ENCODE measurements around the gene GYG2.
A peak's percentile ranks its signal among the peaks of the same experiment; 100 is the strongest.
"Not testable (repeated sequence)": the region's sequence is repeated elsewhere in the genome, so short reads cannot be mapped to it uniquely, and the experiment has no call there.

The GYG2 gene

GRCh38 chrX:2804106-2804843 is 24.5 kb upstream of the GYG2 start:
- H3K36me3 ChIP-seq (ENCODE audit: low read depth); H3K27ac ChIP-seq (ENCODE audit: poor library complexity, severe bottlenecking); H3K4me1 ChIP-seq (ENCODE audit: insufficient read depth, poor library complexity, severe bottlenecking); H3K27me3 ChIP-seq (ENCODE audit: insufficient read depth, poor library complexity, severe bottlenecking); H3K4me3 ChIP-seq (ENCODE audit: severe bottlenecking); ATAC-seq (ENCODE audit: low read depth); H3K9me3 ChIP-seq (ENCODE audit: severe bottlenecking); DNase-seq (ENCODE audit: low spot score): not testable (repeated sequence)

DNA sequence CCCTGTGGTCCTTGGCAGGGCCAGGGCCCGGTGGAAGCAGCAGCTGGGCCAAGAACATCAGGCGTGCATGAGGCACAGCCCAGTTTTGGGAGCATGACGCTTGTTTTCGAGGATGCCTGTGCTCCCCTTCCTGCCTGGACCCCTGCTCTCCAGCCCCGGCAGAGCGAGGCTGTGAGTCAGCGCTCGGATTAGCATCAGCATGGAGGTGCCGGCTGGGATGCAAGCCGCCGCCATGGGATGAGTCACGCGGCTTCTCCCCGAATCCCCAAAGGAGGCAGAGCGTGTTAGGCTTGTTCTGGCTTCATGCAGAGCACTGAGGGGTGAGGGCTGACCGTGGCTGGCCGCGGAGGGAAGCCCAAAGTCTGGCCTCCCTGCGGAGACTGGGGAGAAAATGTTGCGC is 23.9 kb upstream of the GYG2 start:
- not testable (repeated sequence) for H3K27ac ChIP-seq (ENCODE audit: poor library complexity, severe bottlenecking); H3K9me3 ChIP-seq (ENCODE audit: severe bottlenecking); H3K36me3 ChIP-seq (ENCODE audit: low read depth); H3K4me3 ChIP-seq (ENCODE audit: severe bottlenecking); H3K27me3 ChIP-seq (ENCODE audit: insufficient read depth, poor library complexity, severe bottlenecking); H3K4me1 ChIP-seq (ENCODE audit: insufficient read depth, poor library complexity, severe bottlenecking); DNase-seq (ENCODE audit: low spot score); ATAC-seq (ENCODE audit: low read depth)

GRCh38 chrX:2811271-2811670 is 17.5 kb upstream of the GYG2 start:
- Histone ChIP-seq H3K27ac (ENCODE audit: poor library complexity, severe bottlenecking) (no peak overlapping the region), H3K36me3 (ENCODE audit: low read depth) (no peaks in the 10 kb centered on the region)

DNA sequence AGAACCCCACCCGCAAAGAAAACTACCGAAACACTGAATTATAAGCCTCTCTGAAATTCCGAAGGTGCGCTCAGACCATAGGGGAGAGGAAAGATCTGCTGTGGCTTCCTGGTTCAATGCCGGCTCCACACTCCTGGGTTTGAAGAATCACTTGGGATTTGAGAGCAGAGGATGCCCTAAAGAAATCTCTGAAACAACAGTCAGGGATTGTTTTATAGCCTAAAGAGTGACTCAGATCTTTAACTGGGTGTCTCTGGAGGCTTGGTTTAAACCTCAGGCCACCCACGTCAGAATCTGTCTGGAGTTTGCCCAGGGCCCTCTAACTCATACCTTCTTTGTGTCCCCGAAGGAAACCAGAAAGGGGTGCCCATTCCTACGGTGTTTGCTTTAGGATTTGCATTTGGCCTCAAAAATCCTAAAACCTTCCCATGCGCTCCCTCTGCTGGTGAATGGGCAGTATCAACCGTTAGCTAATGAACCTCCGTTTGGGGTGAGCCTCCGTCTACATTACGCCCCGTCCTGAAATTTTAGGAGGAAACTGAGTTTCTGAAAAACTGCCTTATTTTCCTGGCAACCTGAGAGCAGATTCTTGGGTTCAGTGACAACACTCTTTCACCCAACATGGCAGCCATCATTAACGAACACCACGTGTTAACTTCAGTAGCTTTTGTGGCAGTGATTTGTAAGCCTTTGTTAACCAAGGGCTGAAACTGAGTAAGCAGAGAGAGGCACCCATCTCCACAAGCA is 16.4 kb upstream of the GYG2 start:
- not testable (repeated sequence) for H3K36me3 ChIP-seq (ENCODE audit: low read depth); DNase-seq (ENCODE audit: low spot score); H3K4me3 ChIP-seq (ENCODE audit: severe bottlenecking); H3K4me1 ChIP-seq (ENCODE audit: insufficient read depth, poor library complexity, severe bottlenecking); H3K9me3 ChIP-seq (ENCODE audit: severe bottlenecking); H3K27me3 ChIP-seq (ENCODE audit: insufficient read depth, poor library complexity, severe bottlenecking)
- TF ChIP-seq CTCF (IDR thresholded peaks at IDR 0.05; ENCODE audit: poor library complexity, severe bottlenecking): peak; percentile 59
- ATAC-seq (ENCODE audit: low read depth): peak; percentile 91
- peak overlapping the region; percentile 26 for H3K27ac ChIP-seq (ENCODE audit: poor library complexity, severe bottlenecking)

More at GRCh38 chrX:2811271-2811670, 17.5 kb upstream of the GYG2 start:
- ATAC-seq (ENCODE audit: low read depth) (no peak), DNase-seq (ENCODE audit: low spot score) (no peak)
- no peaks in the 10 kb centered on the region for H3K9me3 ChIP-seq (ENCODE audit: severe bottlenecking)
- no peak for TF ChIP-seq CTCF (IDR thresholded peaks at IDR 0.05; ENCODE audit: poor library complexity, severe bottlenecking)
- H3K4me3 ChIP-seq (ENCODE audit: severe bottlenecking): no peak overlapping the region
- no peaks in the 10 kb centered on the region for H3K27me3 ChIP-seq (ENCODE audit: insufficient read depth, poor library complexity, severe bottlenecking)
- H3K4me1 ChIP-seq (ENCODE audit: insufficient read depth, poor library complexity, severe bottlenecking): no peaks in the 10 kb centered on the region

DNA sequence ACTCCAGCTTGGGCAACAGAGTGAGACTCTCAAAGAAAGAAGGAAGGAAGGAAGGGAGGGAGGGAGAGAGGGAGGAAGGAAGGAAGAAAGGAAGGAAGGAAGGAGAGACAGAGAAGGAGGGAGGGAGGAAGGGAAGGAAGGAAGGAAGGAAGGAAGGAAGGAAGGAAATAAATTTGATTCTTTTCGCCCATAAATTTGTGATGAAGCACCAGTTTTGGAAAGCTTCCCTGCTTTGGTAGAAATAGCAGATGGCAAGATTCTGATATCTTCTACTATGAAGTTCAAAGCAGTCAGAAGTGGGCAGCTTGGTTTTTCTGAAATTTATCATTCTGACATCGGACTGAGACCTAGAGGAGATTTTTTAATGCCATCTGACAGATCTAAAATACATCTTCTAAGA is 11.7 kb upstream of the GYG2 start:
- no peak overlapping the region for H3K27ac ChIP-seq (ENCODE audit: poor library complexity, severe bottlenecking)
- DNase-seq (ENCODE audit: low spot score): no peak
- H3K4me3 ChIP-seq (ENCODE audit: severe bottlenecking): no peak overlapping the region
- no peaks in the 10 kb centered on the region for H3K4me1 ChIP-seq (ENCODE audit: insufficient read depth, poor library complexity, severe bottlenecking)
- no peak for TF ChIP-seq CTCF (IDR thresholded peaks at IDR 0.05; ENCODE audit: poor library complexity, severe bottlenecking)
- no peaks in the 10 kb centered on the region for H3K27me3 ChIP-seq (ENCODE audit: insufficient read depth, poor library complexity, severe bottlenecking)
- no peaks in the 10 kb centered on the region for H3K9me3 ChIP-seq (ENCODE audit: severe bottlenecking)
- no peaks in the 10 kb centered on the region for H3K36me3 ChIP-seq (ENCODE audit: low read depth)
- no peak for ATAC-seq (ENCODE audit: low read depth)
